BJ (cell line): ENCODE results near the gene PICALM. TPM values are rescaled to one million over a fixed set of nuclear protein-coding genes. Genes with fewer than 3 reads are reported as not detected.

Experiments
- CTCF ChIA-PET: fragments of 350-600 bp; formaldehyde crosslinking; extraction: SDS; loops from one replicate; lab custom pipeline; 2021; ENCODE audit warnings: antibody characterized with exemption, inconsistent platforms; lab: Yijun Ruan, JAX
- POLR2A ChIA-PET: fragments of 300-600 bp; sonication (Branson Sonifier 250); formaldehyde crosslinking; extraction: SDS; loops from one replicate; lab custom pipeline; 2021; ENCODE audit warnings: antibody characterized with exemption; lab: Charles Lee
- DNase-seq: peaks from one replicate; pipeline ENCODE4 v3.0.0-alpha.2; 2011; ENCODE audit warnings: low read depth
- H3K27me3 ChIP-seq: 2 replicates; pipeline ENCODE4 v1.6.0; 2011; ENCODE audit warnings: low read length; ENCODE audit not compliant: control insufficient read depth, insufficient read depth
- H3K36me3 ChIP-seq: 2 replicates; pipeline ENCODE4 v1.5.1; 2011; ENCODE audit warnings: low read length; ENCODE audit not compliant: control insufficient read depth, insufficient read depth
- H3K4me3 ChIP-seq: 2 replicates; pipeline ENCODE4 v1.5.1; 2011; ENCODE audit warnings: low read depth, mild to moderate bottlenecking, control low read depth, low read length
- CTCF ChIP-seq: IDR thresholded peaks from 2 replicates; pipeline ENCODE4 v1.5.1; 2011; ENCODE audit warnings: low read depth, mild to moderate bottlenecking, control low read depth, inconsistent platforms, low read length, moderate library complexity; ENCODE audit not compliant: insufficient read depth
- polyA plus RNA-seq: library from polyadenylated mRNA; depleted of rRNA; stranded (reverse); fragments of >200 nt; gene quantifications from 2 replicates; pipeline ENCODE4 v1.2.3, GENCODE V29; 2011

Gene PICALM
- polyA plus RNA-seq, 1 experiment, result 215 TPM

GRCh38 chr11:85988780-85989179 lies 80.1 kb downstream of the PICALM start:
- no peak for TF ChIP-seq CTCF
- no peak for DNase-seq
- ChIA-PET POLR2A (no interaction called here), CTCF (interaction anchor here (0.8 kb wide), 1 partner anchor 15 kb away, joined by 3 read pairs; no protein-coding TSS in a partner anchor)
- Histone ChIP-seq H3K27me3 (no peaks in the 10 kb centered on the region), H3K4me3 (no peak overlapping the region), H3K36me3 (peaks cover 2% of the 10 kb centered on the region; the same call in 1 of the 2 replicates)

DNA sequence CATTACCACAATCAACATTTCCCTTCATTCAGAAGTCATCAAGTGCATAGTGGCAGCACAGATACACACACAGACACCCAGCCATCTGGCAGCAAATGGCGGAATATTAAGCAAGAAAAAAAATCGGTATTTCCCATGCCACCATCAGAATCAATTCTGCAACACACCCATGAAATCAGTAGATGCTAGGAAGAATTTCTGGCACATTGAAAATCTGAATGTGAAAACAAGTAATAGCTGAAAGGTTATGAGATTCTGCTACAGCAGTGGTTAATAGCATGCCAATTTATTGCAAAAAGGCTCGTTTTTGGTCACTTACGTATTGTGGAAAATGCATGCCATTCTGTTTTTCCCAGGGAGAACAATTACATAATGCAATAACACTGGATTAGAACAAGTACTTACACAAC lies 91.1 kb downstream of the PICALM start:
- ChIA-PET CTCF (no interaction called here), POLR2A (no interaction called here)
- Histone ChIP-seq H3K27me3 (no peaks in the 10 kb centered on the region), H3K4me3 (no peak overlapping the region), H3K36me3 (peaks cover 1% of the 10 kb centered on the region; the same call in 1 of the 2 replicates)
- DNase-seq, result no peak
- TF ChIP-seq CTCF, result no peak

DNA sequence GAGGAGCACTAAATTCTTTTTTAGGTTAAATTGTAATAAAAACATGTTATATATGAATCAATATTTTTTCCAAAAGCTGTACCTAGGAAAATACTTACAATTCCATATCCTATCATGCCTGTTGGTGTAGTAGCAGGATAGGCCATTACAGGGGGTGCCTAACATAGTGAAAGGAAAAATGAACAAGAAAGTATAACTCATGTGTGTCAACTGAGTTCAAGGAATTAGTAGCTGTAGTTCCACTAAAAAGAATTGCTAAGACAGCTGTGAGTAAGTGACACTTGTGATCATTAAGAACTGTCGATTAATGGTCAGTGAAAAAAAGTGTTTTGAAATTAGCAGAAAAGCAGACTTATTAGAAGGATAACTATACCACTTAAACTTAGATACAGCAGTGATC lies 92.4 kb downstream of the PICALM start:
- no peak for TF ChIP-seq CTCF
- H3K4me3 ChIP-seq, result no peak overlapping the region
- peaks cover 5% of the 10 kb centered on the region for H3K36me3 ChIP-seq
- CTCF ChIA-PET, result interaction anchor here (0.9 kb wide), 1 partner anchor 10 kb away, joined by 5 read pairs; no protein-coding TSS in a partner anchor
- POLR2A ChIA-PET, result no interaction called here
- H3K27me3 ChIP-seq, result no peaks in the 10 kb centered on the region
- DNase-seq, result no peak

DNA sequence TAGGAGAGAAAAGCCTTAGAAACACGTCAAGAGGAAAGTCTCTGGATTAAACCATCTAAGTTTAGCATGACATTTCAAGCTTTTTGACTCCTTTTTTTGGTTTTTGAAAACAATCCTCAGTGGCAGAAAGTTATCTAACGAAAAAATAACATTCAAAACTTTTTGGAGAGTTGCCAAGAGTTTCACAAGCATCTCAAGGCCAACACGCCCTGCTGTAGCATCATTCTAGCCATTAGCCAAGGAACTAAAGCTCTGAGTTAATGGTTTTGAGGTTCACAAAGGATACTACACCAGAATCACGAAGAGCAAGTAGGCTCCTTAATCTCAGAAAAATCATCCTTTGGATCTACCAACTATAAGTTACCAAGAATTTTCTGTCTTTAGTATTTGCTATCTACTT lies 94.8 kb downstream of the PICALM start:
- DNase-seq, result no peak
- ChIA-PET POLR2A (no interaction called here), CTCF (interaction anchor here (0.8 to 1.5 kb wide), 2 partner anchors 15 to 119 kb away, joined by 3 to 4 read pairs; partner anchors contain the start of gene CCDC83)
- H3K4me3 ChIP-seq, result no peak overlapping the region
- no peak for TF ChIP-seq CTCF
- H3K27me3 ChIP-seq, result no peaks in the 10 kb centered on the region
- H3K36me3 ChIP-seq, result peaks cover 4% of the 10 kb centered on the region

GRCh38 chr11:85970593-85970992 lies 98.3 kb downstream of the PICALM start:
- POLR2A ChIA-PET, result no interaction called here
- DNase-seq, result no peak
- CTCF ChIA-PET, result interaction anchor here (0.7 kb wide), 1 partner anchor 13 kb away, joined by 3 read pairs; no protein-coding TSS in a partner anchor
- TF ChIP-seq CTCF, result no peak
- H3K36me3 ChIP-seq, result peaks cover 4% of the 10 kb centered on the region
- H3K27me3 ChIP-seq, result no peaks in the 10 kb centered on the region
- H3K4me3 ChIP-seq, result no peak overlapping the region
